Measurements from ENCODE around the gene ZNF592. TPM values are rescaled to one million over a fixed set of nuclear protein-coding genes. Genes with fewer than 3 reads are reported as not detected.

The ZNF592 gene
- total and polyA plus RNA-seq, 9 of the 15 experiments (the other 6 are each of a cell fraction or from before 2014, with no cell fraction given): 0.88 to 23.8 (median 7.4) TPM

DNA sequence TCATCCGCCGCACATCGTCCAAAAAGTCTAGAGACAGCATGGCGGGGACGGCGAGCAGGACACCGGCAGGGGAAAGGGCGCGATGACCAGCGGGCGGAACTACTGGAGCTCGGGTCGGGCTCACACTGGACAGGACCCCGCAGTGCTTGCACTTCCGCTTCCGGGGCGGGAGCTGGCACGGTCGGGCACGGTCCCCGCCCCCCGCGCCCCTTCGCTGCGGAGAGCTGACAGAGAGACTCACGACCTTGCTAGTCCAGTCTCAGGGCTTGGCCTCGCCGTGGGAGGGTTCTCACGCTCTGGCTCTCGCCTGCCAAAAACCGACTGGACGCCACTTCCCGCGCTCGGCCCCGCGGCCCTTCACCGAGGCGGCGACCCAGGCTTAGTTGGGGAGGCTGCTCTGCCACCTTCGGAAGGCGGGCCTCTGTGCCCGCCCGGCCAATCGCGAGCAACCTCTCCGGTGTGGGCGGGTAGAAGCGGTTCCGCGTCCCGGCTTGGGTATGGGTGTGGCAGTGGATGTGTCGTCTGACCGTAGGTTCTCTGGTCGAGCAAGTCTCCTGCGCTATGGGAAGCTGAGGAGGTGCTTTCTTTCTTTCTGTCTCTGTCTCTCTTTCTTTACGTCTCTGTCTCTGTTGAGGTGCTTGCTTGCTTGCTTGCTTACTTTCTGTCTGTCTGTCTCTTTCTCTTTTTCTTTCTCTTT lies 32.2 kb upstream of the ZNF592 start, which contains the start of gene SEC11A (continued):
- TF ChIP-seq, protein P1, sequence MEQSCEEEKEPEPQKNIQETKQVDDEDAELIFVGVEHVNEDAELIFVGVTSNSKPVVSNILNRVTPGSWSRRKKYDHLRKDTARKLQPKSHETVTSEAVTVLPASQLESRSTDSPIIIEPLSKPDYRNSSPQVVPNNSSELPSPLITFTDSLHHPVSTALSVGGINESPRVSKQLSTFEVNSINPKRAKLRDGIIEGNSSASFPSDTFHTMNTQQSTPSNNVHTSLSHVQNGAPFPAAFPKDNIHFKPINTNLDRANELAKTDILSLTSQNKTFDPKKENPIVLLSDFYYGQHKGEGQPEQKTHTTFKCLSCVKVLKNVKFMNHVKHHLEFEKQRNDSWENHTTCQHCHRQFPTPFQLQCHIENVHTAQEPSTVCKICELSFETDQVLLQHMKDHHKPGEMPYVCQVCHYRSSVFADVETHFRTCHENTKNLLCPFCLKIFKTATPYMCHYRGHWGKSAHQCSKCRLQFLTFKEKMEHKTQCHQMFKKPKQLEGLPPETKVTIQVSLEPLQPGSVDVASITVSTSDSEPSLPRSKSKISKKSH (CRISPR knock-in tag; IDR thresholded peaks at IDR 0.05): no peak
- 0 out of 2 replicates have a peak, but pooled peaks have one; percentile 38 for TF ChIP-seq ATF1 (CRISPR knock-in tag; IDR thresholded peaks at IDR 0.05)
- TF ChIP-seq ATF1 (tag; IDR thresholded peaks at IDR 0.05): peak; percentile 76
- TF ChIP-seq KLF16 (IDR thresholded peaks at IDR 0.05): no peak
- TF ChIP-seq, protein P2, sequence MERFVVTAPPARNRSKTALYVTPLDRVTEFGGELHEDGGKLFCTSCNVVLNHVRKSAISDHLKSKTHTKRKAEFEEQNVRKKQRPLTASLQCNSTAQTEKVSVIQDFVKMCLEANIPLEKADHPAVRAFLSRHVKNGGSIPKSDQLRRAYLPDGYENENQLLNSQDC (CRISPR knock-in tag; IDR thresholded peaks at IDR 0.05): no peak; the same call in 1 of the 2 replicates
- TF ChIP-seq, protein P3, sequence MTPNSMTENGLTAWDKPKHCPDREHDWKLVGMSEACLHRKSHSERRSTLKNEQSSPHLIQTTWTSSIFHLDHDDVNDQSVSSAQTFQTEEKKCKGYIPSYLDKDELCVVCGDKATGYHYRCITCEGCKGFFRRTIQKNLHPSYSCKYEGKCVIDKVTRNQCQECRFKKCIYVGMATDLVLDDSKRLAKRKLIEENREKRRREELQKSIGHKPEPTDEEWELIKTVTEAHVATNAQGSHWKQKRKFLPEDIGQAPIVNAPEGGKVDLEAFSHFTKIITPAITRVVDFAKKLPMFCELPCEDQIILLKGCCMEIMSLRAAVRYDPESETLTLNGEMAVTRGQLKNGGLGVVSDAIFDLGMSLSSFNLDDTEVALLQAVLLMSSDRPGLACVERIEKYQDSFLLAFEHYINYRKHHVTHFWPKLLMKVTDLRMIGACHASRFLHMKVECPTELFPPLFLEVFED (CRISPR knock-in tag; conservative IDR thresholded peaks at IDR 0.05): peak; percentile 89; the same call in 1 of the 2 replicates
- peak; percentile 58 for TF ChIP-seq ZNF24 (IDR thresholded peaks at IDR 0.05)
- TF ChIP-seq, protein P4, sequence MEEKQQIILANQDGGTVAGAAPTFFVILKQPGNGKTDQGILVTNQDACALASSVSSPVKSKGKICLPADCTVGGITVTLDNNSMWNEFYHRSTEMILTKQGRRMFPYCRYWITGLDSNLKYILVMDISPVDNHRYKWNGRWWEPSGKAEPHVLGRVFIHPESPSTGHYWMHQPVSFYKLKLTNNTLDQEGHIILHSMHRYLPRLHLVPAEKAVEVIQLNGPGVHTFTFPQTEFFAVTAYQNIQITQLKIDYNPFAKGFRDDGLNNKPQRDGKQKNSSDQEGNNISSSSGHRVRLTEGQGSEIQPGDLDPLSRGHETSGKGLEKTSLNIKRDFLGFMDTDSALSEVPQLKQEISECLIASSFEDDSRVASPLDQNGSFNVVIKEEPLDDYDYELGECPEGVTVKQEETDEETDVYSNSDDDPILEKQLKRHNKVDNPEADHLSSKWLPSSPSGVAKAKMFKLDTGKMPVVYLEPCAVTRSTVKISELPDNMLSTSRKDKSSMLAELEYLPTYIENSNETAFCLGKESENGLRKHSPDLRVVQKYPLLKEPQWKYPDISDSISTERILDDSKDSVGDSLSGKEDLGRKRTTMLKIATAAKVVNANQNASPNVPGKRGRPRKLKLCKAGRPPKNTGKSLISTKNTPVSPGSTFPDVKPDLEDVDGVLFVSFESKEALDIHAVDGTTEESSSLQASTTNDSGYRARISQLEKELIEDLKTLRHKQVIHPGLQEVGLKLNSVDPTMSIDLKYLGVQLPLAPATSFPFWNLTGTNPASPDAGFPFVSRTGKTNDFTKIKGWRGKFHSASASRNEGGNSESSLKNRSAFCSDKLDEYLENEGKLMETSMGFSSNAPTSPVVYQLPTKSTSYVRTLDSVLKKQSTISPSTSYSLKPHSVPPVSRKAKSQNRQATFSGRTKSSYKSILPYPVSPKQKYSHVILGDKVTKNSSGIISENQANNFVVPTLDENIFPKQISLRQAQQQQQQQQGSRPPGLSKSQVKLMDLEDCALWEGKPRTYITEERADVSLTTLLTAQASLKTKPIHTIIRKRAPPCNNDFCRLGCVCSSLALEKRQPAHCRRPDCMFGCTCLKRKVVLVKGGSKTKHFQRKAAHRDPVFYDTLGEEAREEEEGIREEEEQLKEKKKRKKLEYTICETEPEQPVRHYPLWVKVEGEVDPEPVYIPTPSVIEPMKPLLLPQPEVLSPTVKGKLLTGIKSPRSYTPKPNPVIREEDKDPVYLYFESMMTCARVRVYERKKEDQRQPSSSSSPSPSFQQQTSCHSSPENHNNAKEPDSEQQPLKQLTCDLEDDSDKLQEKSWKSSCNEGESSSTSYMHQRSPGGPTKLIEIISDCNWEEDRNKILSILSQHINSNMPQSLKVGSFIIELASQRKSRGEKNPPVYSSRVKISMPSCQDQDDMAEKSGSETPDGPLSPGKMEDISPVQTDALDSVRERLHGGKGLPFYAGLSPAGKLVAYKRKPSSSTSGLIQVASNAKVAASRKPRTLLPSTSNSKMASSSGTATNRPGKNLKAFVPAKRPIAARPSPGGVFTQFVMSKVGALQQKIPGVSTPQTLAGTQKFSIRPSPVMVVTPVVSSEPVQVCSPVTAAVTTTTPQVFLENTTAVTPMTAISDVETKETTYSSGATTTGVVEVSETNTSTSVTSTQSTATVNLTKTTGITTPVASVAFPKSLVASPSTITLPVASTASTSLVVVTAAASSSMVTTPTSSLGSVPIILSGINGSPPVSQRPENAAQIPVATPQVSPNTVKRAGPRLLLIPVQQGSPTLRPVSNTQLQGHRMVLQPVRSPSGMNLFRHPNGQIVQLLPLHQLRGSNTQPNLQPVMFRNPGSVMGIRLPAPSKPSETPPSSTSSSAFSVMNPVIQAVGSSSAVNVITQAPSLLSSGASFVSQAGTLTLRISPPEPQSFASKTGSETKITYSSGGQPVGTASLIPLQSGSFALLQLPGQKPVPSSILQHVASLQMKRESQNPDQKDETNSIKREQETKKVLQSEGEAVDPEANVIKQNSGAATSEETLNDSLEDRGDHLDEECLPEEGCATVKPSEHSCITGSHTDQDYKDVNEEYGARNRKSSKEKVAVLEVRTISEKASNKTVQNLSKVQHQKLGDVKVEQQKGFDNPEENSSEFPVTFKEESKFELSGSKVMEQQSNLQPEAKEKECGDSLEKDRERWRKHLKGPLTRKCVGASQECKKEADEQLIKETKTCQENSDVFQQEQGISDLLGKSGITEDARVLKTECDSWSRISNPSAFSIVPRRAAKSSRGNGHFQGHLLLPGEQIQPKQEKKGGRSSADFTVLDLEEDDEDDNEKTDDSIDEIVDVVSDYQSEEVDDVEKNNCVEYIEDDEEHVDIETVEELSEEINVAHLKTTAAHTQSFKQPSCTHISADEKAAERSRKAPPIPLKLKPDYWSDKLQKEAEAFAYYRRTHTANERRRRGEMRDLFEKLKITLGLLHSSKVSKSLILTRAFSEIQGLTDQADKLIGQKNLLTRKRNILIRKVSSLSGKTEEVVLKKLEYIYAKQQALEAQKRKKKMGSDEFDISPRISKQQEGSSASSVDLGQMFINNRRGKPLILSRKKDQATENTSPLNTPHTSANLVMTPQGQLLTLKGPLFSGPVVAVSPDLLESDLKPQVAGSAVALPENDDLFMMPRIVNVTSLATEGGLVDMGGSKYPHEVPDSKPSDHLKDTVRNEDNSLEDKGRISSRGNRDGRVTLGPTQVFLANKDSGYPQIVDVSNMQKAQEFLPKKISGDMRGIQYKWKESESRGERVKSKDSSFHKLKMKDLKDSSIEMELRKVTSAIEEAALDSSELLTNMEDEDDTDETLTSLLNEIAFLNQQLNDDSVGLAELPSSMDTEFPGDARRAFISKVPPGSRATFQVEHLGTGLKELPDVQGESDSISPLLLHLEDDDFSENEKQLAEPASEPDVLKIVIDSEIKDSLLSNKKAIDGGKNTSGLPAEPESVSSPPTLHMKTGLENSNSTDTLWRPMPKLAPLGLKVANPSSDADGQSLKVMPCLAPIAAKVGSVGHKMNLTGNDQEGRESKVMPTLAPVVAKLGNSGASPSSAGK (IDR thresholded peaks at IDR 0.05): peak; percentile 63
- no peak for TF ChIP-seq SETDB1 (IDR thresholded peaks at IDR 0.05; ENCODE audit: low read length)
- TF ChIP-seq PCBP1 (IDR thresholded peaks at IDR 0.05; ENCODE audit: low read depth, low read length, poor library complexity, severe bottlenecking): peak; percentile 95
- no peak for TF ChIP-seq ZNF197 (CRISPR knock-in tag; IDR thresholded peaks at IDR 0.05; ENCODE audit: low read depth)

Measured in K562 (cell line).